NCI-H2171 (cell line): ENCODE results near the gene CNPY3.

Experiments
- DNase-seq: peaks from one replicate; lab custom pipeline; 2025; lab: John Stamatoyannopoulos, UW

Gene CNPY3

DNA sequence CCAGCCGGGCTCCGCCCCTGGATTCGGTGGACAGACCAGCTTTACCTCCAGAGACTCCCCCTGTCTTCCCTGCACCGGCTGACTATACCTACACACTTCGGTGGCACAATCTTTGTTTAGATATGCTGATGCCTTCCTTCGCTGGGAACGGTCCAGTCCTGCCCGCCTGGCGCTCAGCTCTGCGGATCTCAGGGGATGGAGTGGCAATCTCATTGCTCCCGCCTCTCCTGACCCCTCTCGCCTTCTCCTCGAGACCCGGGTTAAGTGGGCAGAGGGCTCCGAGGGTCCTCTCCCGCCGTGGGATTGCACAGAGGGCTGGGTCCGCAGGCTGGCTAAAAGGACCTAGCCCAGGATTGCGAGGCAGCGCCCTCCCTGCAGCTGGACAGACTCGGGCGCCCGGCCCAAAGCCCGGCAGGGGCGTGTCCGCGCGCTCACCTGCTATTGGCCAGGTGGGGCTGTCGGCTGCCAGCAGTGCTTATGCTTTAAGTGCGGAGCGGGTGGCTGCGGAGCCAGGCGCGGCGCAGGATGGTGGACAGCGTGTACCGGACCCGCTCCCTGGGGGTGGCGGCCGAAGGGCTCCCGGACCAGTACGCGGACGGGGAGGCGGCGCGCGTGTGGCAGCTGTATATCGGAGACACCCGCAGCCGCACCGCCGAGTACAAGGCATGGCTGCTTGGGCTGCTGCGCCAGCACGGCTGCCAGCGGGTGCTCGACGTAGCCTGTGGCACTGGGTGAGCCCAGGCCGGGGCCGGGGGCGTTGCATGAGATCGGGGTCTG, 31.2 kb downstream of the CNPY3 start, which contains the start of gene GNMT:
TSS of gene GNMT (plus strand) at position 512 of the 777 bp plus-strand sequence. CDS start at position 526, 14 bp downstream.
- peak; percentile 32 for DNase-seq

DNA sequence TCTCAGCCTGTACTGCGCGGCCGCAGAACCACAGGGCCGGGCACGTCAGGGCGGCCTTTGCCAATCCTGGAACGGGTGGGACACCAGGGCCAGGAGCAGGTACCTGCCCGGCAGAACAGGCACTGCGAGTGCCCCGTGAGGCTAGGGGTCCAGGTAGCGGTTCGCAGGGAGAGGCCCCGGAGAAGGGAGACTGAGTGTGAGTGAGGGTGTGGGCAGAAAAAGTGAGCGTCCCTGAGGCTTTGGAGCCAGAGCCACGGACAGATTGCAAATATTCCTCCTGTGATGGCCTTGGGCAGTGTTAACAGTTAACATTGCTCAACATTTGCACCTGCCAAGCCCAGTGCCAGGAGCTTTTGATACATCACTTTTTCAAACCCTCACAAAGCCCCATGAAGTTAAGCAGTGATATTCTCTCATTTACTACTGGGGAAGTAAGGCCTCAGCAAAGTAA, 31.8 kb downstream of the CNPY3 start:
- no peak for DNase-seq

DNA sequence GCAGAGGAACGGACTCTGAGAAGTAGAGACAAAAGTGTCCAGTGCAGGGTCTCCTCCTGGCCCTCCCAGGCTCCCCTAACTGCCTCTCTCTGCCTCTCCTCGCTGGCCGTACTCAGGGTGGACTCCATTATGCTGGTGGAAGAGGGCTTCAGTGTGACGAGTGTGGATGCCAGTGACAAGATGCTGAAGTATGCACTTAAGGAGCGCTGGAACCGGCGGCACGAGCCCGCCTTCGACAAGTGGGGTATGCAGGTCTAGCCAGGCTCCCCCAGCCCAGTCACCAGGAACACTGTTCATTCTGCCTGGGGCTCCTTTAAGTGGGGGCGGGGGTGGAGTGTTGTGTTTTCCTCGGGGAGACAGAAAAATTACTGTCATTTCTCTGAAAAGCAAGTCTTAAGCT, 32.8 kb downstream of the CNPY3 start:
- DNase-seq = no peak

DNA sequence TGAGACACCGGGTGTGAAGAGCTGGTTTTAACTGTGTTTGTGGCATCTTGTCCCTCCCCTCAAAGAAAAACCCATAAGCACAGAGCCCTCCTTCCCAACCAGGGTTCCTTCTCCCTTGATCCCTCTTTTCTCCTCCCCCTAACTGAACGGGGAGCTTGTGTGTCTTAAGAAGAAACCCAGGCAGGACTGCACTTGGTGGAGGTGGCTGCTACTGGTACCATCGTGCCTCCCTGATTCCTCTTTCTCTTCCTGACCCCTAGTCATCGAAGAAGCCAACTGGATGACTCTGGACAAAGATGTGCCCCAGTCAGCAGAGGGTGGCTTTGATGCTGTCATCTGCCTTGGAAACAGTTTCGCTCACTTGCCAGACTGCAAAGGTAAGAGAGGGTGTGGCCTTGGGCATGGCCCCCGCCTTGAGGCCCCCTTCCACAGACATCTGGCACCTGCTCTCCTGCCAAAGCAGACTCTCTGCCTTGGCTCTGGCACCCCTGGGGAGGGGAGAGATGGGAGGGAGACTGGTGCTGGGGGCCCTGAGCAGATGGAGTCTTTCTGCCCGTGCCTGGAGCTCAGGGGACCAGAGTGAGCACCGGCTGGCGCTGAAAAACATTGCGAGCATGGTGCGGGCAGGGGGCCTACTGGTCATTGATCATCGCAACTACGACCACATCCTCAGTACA, 33.4 kb downstream of the CNPY3 start:
- DNase-seq = peak; percentile 97

DNA sequence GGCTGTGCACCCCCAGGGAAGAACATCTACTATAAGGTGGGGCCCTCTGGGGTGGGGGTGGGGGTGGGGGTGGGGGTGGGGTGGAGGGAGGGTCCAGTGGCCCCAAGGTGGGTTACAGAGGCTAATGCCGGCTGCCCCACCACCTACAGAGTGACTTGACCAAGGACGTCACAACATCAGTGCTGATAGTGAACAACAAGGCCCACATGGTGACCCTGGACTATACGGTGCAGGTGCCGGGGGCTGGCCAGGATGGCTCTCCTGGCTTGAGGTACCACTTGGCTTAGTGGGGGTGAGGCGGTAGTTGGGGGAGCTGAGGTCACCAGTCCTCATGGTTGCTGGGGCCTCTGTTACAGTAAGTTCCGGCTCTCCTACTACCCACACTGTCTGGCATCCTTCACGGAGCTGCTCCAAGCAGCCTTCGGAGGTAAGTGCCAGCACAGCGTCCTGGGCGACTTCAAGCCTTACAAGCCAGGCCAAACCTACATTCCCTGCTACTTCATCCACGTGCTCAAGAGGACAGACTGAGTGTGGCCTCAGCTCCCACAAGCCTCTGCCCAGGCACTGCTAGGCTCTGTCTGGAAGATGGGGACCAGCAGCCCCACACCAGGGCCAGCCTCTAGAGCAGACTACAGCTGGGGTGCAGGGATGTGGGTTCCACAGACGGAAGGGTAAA, 34.0 kb downstream of the CNPY3 start:
- no peak for DNase-seq

DNA sequence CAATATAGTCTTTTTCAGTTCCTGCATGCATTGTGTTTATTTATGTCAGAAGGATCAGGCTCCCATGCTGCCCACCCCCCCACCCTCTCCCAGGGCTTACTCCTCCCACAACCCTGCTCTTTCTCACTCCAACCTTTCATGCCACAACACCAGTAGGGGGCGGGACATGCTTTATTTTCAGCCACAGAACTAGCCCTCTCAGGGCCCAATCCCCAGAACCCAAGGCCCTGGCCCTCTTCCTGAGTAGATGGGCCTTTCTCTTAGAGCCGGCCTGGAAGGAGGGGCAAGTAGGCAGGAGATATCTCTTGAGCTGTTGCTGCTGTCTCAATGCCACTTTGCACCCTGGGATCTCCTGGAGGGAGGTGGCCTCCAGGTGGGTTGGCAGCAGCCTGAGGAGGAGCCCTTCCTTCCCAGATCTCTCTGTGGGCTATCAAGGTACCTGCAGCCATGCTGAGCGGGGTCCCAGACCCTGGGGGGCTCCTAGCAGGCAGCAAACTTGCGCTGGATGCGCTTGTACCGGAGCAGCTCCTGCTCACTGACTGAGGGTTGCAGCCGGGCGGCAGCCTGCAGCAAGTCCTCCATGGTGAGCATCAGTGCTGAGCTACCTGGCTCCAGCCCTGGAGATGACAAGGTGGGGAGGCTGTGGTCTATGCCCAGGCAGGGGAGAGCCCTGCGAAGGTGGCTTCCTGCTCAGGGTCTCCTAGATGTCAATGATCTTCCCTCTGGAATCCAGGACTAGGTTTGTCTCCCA, 34.8 kb downstream of the CNPY3 start:
- DNase-seq = no peak

DNA sequence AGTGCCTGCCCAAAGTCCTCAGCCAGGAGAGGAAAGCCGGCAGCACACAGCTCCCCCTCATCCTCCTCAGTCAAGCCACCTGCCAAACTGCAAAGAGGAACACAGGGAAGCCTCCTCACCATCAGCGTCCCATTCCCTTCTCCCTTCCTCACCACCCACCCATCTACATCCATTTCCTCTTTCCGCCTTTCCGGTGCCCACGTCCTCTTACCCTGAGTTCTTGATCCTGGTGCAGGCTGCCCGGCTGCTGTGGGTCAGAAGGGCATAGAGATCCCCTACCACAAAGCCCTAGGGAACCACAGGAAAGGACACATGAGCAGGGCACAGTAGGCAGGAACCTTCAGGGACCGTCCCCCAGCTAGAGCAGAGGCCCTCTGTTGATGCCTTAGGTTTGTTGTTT, 37.3 kb downstream of the CNPY3 start:
- DNase-seq = no peak

DNA sequence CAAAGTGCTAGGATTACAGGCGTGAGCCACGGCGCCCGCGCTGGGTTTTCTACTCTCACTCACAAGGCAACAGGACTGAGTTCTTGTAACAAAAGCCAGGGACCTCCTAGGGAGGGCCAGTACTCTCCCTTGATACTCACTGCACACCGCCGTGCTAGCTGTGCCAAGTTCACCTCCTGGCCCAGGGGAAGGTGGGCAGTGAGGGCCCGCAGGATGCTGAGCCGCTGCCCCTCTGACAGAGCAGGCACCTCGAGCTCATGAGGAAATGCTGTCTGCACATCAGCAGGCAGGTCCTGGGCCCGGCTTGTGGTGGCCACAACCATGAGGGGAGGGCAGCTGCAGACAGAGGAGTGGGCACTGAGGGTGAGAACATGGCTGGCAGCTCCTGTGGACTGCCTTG, 37.9 kb downstream of the CNPY3 start:
- DNase-seq = no peak

DNA sequence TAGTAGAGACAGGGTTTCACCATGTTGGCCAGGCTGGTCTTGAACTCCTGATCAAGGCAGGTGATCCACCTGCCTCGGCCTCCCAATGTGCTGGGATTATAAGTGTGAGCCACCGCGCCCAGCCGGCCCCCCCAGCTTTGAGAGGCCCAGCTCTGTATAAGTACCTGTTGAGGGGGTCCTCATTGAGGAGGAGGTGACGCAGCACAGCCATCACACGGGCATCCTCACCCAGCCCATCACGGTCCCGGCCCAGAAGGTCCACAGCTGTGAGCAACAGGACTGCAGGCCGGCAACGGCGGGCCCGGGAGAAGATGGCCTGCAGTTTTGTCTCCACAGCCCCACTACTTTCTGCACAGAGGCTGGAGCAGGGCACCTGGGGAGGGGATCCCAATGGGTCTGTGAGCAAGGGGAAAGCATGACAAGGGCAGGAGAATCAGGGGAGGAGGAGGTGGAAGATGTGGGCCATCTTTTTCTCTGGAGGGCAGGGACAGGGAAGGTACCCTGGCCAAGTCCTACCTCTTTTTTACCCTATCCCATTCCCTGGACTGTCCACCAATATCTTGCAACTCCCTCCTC, 38.9 kb downstream of the CNPY3 start:
- DNase-seq = no peak

DNA sequence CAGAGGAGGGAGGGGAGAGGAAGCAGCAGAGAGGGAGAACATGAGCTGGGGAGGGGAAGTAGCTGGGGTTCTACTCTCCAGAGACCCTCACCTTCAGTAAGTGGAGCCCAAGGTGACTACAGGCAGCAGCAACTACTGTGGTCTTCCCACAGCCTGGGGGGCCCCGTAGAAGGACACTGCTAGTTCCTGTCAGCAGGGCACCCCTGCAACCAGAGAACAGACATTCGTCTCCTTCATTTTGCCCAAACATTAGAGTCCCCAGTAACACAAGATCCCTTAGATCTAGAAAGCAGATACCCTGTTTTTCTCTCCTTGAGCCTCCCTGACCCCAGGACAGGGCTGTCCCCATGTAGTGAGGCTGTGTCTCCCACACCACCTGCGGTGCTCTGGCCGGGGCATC, 39.5 kb downstream of the CNPY3 start:
- no peak for DNase-seq

DNA sequence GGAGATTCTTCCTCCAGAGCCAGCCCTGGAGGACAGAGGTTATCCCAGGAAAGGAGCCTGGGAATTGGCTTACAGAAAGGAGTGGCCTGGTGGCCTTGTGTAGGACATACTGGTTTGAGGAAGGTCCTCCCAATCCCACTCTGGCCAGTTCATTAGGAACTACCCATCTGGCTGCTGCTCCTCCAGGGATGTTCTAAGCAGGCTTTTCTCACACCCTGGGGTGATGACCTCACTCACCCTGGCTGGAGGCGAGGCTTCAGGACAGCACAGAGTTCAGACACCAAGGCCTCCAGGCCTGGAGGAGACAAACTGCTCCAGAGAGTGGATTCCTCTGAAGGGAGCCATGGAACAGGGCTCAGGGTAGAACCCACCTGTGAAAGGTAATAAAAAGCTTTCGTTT, 40.2 kb downstream of the CNPY3 start:
- no peak for DNase-seq

DNA sequence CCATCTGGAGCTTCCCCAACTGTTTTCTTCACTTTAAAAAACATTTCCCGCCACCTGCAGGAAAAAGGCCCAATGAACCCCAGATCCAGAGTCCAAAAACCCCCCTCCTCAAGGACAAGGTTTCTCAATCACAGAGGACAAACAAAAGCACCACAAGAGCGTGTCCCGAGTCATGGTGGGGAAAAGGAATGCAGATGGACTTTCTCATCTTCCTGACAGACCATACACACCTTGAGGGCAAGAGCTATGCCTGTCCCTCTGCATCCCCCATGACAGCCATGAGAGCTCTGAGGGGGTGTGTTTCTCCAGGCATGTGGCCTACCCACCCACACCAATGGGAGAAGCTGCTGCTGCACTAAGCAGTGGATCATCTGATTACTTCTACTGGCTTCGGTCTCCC, 40.7 kb downstream of the CNPY3 start:
- no peak for DNase-seq

DNA sequence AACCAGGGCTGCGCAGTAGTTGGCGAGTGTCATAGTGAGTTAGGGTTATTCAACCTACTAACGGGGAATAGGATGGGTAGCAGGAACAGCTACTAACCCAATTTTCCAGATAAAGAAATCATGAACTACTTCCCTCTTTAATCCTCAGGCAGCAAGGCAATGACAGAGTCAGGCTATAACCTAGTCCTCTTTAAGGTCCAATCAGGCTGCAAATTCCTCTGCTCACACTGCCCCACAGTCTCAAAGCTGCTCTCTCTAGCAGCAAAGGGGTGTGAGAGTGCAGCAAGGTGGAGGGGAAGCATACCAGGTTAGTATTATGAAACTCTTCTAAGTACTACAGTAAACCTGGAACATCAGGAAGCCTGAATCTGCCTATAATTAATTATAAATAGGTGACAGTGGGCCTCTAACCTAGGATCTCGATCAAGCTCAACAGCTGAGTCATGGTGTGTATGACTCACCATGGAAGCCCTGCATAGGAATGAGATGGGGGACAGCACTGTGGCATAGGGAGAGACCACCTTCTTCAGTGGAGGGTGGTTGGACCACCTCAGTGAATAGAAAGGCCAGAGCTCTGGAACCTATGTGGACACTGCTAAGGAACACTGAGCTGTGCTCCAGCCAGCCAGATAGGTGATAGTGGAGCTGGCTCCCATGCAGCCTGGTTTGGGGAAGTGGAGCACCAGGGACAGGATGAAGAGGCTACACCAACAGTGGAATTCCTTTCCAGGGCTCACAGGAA, 41.8 kb downstream of the CNPY3 start:
- no peak for DNase-seq

DNA sequence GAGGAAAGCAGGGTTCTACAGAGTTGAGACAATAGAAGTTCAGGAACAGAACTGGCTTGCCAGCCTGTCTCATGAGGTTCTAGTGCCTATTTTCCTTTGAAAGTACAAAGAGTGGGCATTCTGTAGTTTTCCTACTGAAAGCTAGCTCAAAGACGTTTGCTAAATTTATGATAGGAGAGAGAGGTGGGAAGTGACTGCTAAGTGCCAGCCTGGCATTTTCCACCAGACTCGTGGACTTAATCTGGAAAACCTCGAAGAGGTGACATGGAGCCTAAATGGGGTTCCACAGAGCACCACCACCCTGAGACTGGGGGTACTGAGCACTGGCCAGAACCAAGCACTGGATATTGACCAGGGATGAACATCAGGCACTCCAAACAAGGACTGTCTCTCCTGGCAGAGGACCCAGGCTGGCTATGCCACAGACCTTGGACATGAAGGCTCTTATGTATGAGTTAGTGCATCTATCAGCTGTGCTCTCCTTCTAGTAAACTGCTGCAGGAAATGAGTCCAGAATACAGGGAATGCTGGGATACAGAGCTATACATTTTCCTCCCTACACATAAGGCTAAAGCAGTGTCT, 42.6 kb downstream of the CNPY3 start:
- no peak for DNase-seq

DNA sequence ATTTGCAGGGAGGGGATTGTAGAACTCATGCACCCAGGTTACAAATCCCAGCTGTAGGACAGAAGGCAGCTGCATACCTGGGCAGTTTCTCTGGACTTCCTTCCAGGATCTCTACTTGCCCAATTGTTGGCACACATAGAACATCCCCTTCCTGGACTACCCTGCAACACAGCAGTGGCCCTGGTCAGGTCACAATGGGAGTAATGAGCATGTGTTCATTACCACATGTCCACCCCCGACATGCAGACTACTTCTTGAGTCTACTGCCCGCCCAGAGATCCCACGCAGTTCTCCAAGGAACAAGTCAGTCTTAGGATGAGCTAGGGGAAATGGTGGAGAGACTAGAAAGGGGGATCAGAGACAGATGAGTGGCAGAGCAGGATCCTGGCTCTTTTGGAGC, 44.6 kb downstream of the CNPY3 start:
- no peak for DNase-seq

DNA sequence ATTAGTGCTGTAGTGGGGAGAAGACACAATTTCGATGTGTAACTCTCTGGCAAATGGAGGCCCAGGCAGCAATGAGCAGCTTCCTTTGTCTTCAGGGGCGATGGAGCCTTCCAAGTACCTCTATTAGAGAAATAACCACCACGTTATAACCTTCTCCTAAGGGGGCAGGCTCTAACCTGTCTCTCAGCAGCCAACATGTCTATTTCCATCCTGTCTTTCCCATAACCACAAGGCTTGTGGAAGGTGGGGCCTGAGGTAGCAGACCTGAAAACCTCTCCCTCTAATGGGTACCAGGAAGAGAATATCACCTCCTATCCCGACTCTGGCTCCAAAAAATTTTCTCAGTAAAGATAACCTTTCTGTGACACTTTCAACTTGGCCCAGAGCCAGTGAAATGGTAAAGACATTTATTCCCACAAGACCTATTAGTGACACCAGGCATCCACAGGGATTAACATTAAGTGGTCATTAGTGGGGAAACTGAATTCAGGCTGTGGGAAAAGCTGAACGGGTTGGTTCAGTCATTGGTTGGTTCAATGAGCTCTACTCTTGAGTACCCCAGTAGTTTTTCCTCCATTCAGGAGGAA, 45.7 kb downstream of the CNPY3 start:
- DNase-seq = peak; percentile 27

DNA sequence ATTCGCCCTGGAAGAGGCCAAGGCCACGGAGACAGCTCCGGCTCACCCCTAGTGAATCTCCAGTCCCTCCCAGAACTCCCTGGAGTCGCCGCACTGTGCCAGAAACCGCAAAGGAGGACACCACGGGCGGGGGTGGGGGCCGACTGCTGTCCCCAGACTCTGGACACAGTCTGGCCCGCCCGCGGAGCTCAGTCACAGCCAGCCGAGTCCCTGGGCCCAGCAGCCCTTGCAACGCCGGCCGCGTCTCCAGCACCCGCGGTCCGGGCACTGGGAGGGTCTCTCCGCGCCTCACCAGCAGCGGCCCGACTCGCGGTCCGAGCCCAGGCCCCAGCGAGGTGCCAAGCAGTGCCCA, 49.2 kb downstream of the CNPY3 start:
- no peak for DNase-seq

DNA sequence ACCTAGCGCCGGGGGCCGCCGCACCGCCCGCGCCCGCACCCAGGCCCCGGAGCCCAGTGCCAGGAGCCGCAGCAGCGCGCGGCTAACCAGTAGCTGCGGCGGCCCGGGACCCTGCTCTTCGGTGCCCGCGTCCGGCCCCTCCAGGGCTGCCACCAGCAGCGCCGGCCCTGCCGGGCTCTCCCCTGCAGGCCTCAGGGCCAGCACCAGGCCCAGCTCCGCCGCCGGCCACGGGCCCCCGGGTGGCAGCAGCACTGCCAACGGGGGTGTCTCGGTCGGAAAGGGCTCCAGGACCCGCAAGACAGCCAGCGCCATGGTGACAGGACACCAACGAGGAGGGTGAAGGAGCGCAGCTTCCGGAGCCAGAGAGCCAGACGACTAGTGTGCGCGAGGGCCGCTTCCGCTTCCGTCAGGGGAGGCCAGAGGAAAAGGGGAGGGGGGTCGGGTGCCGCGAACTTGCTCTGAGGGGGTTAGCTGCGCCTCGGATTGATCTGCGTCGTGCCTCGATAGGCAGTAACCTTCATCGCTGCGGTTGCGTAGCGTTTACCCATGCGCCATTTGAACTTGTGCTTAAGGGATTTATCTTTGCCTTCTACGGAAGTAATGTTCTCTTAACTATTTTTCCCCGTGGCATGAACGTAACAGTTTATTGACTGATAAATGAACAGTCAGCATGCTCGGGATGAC, 49.7 kb downstream of the CNPY3 start, which contains the start of gene PEX6:
TSS of gene PEX6 (minus strand) at position 343 of the 684 bp plus-strand sequence. CDS start at position 312, 31 bp downstream.
- peak; percentile 92 for DNase-seq

DNA sequence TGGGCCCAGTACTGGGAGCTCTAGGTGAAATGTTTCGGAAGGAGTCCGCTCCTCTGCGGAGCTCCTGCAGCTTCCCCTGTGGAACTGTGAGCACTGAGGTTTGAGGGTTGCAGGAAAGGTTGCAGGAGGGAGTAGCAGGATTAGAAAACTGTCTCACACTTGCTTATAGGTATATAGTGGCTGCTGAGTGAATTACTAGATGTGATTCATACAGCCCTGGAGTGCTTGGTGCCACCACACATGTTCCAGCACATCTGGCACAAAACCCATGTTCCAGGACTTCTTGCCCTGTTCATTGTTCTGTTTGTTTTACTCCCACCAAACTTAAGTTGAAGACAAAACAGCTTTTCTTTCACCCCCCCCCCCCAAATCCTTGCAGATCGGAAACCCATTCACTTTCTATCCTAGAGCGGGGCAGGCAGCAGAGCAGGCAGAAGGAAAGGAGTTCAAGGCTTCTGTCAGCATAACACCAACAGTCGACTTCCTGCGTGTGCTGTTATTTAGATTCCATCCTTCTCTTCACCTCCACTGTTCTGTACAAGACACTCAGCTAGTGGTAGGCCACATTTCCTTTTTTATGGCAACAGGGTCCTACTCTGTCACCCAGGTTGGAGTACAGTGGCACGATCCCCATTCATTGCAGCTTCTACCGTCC, 50.4 kb downstream of the CNPY3 start:
- no peak for DNase-seq
